H4 (cell line): ENCODE measurements around the gene ANKRD6. TPM values are rescaled to one million over a fixed set of nuclear protein-coding genes. Genes with fewer than 3 reads are reported as not detected.
"Not testable (repeated sequence)": the region's sequence is repeated elsewhere in the genome, so short reads cannot be mapped to it uniquely, and the experiment has no call there.

Experiments used
- DNase-seq: peaks from one replicate; pipeline ENCODE4 v3.0.0-alpha.2; 2015; ENCODE audit warnings: low spot score
- total RNA-seq: library from RNA; depleted of rRNA; stranded (reverse); fragments of >200 nt; shearing (Covaris generic); gene quantifications from 2 replicates; pipeline ENCODE4 v1.2.3, GENCODE V29; 2014

ANKRD6 gene
- total RNA-seq, 1 experiment from 2014 or later, result 3.4 TPM

DNA sequence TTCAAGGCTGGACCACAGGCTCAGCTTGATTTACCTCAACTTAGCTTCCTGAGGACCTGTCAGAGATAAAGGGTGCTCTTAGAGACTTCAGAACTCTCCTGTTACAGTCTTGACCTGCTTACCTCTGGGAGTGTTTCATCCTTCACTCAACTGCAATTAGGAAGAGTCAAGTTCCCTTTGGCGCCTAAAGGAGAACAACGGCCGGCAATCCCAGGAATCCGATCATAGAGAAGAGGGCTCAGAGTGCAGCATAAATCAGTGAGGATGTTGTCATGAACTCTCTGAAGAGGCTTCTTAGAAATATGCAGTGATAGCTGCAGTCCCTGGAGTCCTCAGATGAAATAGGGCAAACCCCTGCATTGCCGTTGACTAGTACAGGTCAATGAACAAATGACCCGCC is 169.2 kb downstream of the ANKRD6 start:
- no peak for DNase-seq

DNA sequence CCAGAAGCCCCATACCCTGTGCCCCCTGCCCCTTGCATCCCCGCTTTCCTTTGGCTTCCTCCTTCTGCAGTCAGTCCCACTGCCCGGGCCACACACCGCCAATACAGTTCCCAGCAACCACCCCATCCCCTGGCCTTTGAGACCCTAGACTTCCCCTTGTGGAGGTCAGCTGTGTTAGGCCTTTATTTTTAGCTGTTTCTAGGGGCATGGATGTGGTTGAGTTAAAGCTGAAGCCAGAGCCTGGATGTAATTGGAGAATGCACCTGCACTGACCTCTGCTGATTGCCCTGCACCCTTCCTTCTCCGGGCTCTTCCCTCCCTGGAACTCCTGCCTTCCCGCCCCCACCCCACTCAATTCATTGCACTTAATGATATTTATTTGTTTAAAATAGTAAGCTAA is 171.7 kb downstream of the ANKRD6 start:
- DNase-seq, result no peak

- no peak for DNase-seq
These were observed 172.9 kb downstream of the ANKRD6 start for GRCh38 chr6:89605861-89606260.

DNA sequence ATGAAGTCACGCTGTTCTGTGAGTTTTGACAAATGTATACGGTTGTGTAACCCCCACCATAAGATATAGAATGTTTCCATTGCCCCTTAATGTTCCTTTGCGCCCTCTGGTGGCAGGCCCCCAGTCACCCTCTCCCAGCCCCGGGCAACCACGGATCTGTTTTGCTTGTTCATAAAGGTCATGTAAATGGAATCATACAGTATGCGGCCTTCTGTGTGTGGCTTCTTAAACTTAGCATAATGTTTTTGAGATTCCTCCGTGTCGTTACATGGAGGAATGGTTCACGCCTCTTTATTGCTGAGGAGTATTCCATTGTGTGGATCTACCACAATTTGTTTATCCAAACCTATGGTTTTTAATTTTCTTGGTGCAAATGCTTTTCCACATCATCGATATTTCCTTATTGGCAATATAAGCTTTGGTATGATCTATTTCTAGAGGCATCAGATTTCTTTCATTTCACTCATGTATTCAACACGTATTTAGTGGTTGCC is 177.2 kb downstream of the ANKRD6 start:
- DNase-seq, result peak; percentile 5

DNA sequence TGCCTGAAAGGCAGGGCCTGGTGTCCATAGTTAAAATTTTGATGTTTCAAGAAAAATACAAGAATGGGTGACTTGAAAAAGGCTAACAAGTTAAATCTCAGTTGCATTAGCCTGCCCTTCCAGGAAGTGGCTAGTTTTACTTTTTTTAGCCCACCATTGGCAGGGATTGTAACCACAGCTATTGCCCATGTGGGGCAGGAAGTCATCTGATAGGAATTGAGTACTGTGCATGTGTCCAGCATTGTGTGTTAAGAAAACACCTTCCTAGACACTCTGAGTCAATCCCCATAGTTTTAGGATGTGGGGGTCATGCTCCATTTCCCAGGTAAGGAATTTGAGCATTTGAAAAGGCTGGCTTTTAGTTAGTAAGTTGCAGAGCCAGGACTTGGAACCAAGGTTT is 178.7 kb downstream of the ANKRD6 start:
- DNase-seq, result no peak

- no peak for DNase-seq
These were observed 179.2 kb downstream of the ANKRD6 start for GRCh38 chr6:89612121-89612520.

- DNase-seq, result no peak
These were observed 180.8 kb downstream of the ANKRD6 start for GRCh38 chr6:89613790-89614189.

DNA sequence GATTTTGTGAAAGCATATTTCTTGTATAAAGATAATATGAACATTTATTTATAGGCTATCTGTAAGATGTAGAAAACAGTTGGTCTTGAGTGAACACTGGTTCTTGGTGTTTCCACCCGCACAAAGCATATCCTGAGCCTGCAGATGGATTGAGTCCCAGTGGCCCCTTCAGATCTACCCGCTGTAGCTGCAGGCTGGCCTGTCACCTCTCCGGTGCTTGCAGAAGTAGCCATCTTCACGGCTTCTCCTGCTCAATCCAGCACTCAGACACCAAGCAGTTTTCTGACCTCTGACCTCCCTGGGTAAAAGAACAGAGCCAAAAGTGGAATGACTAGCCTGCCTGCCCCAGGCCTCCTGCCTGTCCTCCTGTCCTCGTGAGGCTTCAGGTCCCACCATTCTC is 182.9 kb downstream of the ANKRD6 start:
- no peak for DNase-seq

GRCh38 chr6:89616531-89616930 is 183.6 kb downstream of the ANKRD6 start:
- no peak for DNase-seq

- no peak for DNase-seq
These were observed 185.1 kb downstream of the ANKRD6 start for GRCh38 chr6:89618026-89618425.

GRCh38 chr6:89619567-89619966 is 186.6 kb downstream of the ANKRD6 start:
- DNase-seq, result no peak

- no peak for DNase-seq
These were observed 190.8 kb downstream of the ANKRD6 start for GRCh38 chr6:89623749-89624148.

DNA sequence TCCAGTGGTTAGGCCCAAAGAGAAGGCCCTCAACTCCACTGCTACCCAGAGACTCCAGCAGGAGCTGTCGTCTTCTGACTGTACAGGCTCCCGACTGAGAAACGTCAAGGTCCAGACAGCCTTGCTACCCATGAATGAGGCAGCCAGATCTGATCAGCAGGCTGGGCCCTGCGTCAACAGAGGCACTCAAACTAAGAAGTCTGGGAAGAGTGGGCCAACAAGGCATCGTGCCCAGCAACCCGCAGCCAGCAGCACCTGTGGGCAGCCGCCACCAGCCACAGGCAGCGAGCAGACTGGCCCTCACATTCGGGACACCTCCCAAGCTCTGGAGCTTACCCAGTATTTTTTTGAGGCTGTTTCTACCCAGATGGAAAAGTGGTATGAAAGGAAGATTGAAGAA is 197.5 kb downstream of the ANKRD6 start:
- no peak for DNase-seq

DNA sequence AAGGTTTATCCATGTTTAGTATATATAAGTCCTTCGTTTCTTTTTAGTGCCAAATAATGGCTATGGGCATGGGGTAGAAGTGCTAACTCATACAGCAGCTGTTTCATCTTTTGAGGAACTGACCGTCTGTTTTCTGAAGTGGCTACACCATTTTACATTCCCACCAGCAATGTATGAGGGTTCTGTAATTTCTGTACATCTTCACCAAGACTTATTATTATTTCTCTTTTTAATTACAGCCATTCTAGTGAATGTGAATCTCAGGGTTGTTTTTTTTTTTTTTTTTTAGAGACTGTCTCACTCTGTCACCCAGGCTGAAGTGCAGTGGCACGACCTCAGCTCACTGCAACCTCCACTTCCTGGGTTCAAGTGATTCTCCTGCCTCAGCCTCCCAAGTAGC is 203.5 kb downstream of the ANKRD6 start:
- DNase-seq, result not testable (repeated sequence)

GRCh38 chr6:89637960-89638319 is 205.0 kb downstream of the ANKRD6 start:
- DNase-seq, result no peak

DNA sequence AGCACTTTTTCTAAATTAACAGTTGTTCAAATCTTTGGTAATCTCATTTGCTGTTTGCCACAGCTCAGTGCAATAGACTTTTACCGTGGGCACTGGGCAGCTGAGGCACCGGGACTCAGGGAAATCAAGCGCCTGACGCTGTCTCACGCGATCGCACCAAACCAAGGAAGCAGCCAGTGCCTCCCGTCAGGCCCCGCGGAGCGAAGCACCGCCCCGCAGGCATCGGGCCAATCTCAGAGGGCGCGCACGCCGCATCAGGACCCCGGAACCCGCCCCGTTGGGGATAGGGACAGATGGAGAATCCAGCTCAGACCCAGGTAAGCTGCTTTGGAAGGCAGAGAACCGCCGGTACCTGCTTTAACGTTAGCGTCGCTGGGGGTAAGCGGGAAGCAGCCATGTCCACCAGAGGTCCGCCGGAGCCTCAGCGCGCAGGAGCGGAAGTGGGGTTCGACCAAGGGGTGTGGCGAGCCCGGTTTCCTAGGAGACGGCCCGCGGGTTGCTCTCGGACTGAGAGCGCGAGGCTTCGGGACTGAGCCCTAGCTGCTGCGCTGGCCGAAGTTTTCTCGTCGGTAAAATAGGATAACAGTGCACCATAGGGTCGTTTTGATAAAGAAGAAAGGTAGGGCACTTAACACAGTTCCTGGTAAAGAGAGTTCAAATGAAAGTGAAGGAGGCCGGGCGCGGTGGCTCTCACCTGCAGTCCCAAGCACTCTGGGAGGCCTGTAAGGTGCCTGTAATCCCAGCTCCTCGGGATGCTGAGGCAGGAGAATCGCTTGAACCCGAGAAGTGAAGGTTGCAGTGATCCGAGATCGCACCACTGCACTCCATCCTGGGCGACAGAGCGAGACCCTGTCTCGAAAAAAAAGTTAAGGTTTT is 205.6 kb downstream of the ANKRD6 start, which contains the start of gene LYRM2:
Gene LYRM2 (minus strand): TSS at position 428 of the 876 bp plus-strand sequence. CDS start 31 bp downstream, at position 397.
- DNase-seq, result peak; percentile 85

GRCh38 chr6:89640804-89641203 is 207.9 kb downstream of the ANKRD6 start:
- no peak for DNase-seq

- DNase-seq, result not testable (repeated sequence)
These were observed 208.6 kb downstream of the ANKRD6 start for GRCh38 chr6:89641581-89641980.

DNA sequence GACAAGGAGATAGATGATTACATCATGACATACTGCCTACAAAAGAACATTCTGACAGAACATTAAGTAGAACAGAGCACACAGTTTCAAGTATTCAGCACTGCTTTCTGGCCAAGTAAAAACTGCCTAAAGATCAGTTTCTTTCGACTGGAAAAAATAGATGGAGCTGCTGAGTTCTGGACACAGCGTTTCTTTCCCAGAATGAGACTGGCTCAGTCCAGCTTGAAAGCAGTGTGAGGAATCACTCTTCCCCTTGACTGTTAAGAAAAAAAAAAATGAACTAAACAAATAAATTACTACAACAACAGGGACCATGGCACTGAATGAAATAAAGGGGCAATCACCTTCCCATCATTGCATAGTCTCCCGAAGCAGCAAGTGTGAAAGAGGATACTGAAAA is 210.0 kb downstream of the ANKRD6 start:
- no peak for DNase-seq

GRCh38 chr6:89643406-89643805 is 210.5 kb downstream of the ANKRD6 start:
- DNase-seq, result no peak

- no peak for DNase-seq
These were observed 211.9 kb downstream of the ANKRD6 start for GRCh38 chr6:89644864-89645263.

DNA sequence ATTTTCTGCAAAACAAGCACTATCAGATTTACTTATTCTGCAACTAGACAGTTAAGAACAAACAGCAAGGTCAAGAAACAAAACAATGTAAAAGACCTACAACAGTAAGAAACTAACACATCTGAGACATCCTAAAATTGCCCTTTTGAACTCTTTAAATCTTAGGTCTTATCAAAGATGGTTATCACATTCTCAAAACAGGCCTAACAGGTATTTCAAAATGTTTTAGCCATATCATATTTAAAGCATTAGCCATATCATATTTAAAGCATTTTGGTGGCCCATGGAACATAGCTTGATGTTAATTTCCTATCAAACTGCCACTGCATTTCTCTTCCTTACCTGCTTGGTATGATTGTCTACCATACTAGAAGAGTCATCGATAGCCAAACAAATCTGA is 216.7 kb downstream of the ANKRD6 start:
- DNase-seq, result no peak

- no peak for DNase-seq
These were observed 217.6 kb downstream of the ANKRD6 start for GRCh38 chr6:89650579-89650978.

GRCh38 chr6:89655122-89655521 is 222.2 kb downstream of the ANKRD6 start:
- no peak for DNase-seq
